Putamen (tissue), 1 donor: ENCODE data around the gene CD300LG.
A peak's percentile ranks its signal among the peaks of the same experiment; 100 is the strongest.
"Not testable (repeated sequence)": the region's sequence is repeated elsewhere in the genome, so short reads cannot be mapped to it uniquely, and the experiment has no call there.

ENCODE experiments used
- DNase-seq: peaks from one replicate; pipeline ENCODE4 v3.0.0-alpha.2; 2016; ENCODE audit warnings: low spot score

Gene CD300LG

DNA sequence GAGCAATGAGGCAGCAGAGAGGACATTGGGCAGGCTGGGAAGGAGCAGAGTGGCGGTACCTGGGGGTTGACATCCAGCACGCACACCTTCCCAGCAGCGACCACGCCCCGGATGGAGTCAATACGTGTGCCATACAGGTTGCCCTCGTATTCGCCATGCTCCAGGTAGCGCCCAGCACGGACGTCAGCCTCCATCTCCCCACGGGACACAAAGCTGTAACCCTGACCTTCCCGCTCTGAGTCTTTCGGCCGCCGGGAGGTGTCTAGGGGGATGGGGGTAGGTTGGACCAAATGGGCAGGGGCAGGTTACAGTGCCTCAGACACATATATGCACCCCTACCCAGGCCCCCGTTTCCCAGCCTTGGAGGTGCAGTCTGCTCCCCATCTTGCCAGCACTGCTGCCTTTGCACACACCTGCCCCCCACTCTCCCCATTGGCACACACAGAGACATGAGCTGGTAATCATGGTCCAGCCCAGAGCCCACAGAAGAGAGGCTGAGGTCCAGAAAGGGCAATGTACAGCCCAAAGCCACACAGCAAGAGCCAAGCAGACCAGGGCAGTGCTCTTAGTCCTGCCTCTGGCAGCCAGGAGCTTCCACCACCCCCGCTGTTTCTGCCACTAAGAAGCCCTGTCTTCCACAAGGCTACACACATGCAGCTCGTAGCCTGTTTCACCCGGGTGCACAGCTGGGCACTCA lies 32.9 kb downstream of the CD300LG start:
- DNase-seq = no peak

DNA sequence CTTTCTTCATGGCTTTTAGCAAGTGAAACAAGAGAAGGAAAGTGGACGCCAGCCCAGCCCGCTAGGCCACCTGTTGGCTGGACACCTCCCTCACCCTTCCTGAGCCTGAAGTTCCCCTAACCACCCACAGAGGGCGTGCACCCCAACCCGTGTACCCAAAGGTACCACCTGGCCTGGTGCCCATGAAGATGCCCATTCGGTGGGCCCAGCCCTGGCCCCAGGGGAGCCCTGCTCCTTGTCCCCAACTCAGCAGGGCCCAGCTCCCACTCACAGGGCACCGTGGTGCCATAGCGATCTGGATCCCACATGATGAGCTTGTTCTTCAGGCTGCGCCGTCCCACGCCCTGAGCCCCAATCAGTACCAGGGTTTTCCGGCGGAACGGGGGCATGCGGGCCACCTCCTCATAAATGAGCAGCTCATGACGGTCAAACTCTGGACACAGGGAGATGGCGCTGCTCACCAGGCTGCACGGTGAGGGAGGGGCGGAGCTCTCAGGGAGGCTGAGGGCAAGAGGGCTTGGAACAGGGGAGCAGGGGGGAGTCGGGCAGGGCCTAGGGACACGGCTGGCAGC lies 33.5 kb downstream of the CD300LG start:
- no peak for DNase-seq

DNA sequence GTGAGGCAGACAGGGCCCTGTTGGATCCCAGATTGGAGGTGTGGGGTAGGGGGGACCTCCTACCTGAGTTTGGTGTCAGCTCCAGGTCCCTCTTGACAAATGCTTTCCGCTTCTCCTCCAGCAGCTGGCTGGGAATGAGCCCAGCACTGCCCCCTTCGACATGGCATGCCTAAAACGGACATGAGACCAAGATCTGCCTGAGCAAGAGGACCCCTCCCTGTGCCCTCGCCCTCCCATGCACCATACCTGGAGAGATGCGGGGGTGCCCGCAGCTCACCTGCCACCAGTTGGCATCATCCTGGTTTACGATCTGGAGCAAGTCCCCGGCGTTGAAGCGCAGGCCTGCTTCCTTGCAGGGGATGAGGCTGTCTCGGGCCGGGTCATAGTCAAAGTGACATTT lies 34.2 kb downstream of the CD300LG start:
- DNase-seq = no peak

DNA sequence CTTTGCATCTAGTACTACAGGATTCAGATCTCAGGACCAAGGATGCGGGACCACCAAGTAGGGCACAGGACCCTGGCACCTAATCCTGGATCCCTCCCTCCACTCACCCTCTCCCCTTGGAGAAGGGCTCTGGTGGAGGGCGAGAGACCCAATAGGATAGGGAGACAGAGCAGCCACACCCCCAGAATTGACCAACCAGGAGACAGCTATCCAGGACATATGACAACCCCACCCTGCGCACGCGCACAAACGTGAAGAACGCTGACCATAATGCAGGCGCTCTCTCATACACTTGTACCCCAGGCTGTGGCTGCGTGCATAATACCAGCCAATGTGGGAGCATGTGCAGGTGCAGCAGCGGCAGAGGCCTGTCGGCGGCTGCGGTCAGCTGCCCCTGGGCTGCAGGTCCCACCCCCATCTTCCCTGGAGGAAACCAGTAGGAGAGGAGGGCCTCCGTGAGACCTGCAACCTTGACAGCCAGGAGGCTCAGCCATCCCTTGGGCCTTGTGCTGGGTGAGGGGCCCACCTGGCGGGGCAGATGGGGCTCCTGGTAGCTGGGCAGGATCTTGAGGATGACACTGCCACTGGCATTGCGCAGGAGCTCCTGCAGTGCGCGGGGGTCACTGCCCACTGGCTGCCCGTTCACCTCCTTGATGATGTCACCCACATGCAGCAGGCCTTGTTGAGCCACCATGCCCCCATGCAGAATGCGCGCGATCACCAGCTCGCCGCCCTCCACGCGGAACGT lies 35.0 kb downstream of the CD300LG start:
- DNase-seq = no peak

DNA sequence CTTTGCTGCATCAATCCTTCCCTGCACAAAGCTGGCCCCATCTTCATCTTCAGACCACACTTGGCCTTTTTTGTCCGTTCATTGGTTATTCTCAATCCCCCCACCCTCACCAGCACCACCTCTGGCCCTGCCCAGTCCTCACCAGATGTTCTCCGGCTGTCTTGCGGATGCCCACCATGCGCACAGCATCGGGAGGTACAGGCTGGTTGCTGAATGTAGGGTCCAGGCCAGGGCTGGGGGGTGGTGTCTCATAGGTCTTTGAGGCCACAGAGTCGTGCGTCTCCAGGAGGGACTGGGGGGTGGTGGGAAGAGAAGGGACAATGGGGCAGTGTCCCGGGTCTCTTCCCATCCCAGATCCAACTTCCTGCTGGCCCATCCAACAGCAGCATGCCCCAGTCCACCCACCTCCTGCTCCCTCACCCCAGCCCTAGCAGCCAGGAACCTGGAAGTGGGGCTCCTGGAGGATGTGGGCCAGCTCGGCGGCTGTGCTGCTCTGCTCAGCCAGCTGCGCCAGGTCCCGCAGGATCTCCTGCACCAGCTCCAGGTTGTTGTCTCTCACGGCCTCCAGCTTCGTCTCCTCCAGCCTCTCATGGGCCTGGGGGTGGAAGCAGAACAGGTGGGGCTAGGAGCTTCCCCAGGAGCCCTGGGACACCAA lies 35.9 kb downstream of the CD300LG start:
- DNase-seq = no peak

DNA sequence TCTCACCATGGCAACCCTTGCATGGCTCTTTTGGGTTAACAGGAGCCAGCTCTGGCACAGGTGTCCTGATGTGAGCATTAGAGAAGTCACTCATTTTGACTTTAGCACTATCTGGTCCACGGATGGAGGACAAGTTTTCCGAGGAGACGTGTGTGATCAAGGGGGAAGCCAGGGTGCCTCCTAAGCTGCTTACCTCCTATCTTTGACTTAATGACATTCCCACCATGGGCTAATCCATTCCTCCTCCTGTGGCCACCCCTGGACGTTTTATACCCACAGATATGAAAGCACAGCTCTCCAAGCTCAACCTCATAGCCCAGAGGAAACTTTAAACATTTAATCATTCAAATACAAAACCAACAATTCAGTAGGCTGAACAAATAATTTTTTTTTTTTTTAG lies 41.6 kb downstream of the CD300LG start:
- DNase-seq = no peak

DNA sequence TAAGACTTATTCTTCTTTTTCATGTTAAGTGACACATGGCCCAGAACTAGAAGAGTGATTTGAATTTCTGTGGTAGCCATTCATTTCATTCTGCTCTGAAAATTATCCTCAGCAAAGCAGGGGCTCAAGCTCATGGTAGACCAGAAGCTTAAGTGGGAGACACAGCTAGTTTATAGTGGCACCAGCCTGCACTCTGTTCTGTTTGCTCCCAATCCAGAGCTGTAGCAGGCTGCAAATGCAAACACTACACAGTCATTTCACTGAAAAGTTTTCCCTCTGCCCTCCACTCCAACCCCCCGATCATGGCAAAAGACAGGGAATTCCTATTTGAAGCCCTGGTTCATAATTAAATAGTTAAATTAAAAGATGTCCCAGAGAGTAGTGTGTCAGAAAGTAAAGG lies 43.3 kb downstream of the CD300LG start:
- no peak for DNase-seq

DNA sequence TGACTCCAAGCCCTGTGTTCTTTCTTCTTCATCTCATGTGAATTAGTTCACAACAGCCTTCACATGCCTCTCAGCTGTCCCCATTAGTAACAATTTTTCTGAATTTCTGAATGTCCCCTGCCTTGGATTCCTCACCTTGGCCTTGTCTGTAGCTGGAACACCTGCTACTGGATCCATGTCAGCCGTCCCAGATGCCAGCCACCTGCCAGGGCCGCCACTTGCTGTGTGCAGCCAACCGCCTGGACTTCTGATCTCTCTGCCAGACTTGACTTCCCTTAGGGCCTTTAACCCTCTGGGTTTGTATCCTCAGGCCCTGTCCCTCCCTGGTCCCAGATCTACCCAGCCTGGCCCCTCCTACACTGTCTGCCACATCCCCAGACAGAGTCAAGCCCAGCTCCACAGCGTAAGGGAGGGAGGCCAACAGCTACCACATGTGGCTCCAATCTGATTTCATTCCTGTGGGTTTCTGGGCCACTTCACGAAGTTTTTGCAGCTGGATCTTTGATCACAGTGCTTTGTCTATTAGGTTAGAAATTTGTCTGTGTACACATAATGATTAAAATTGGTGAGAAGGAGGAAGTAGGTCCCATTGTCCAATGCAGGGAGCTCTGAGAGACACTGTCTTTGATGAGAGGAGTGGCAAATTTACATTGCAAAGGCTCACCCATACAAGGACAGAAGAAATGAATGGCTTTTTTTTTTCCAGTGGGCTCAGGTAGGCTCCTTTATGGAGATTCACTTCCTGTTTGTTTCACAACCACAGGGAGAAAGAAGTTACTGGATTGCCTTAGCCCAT lies 45.1 kb downstream of the CD300LG start:
- DNase-seq = no peak

DNA sequence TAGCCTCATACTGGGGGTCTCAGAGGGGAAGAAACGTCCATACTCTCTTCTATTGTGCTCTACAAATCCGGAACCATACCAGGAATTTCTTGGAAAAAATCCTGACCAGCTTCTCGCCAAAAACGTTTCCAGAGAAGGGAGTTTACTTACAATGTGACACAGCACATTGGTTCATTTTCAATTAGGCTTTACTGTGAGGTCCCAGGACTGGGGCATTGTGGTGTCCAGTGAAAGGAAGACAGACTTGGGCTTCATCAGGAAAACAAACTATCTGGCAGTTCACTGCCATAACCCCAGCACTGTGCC lies 45.6 kb downstream of the CD300LG start:
- DNase-seq = no peak

DNA sequence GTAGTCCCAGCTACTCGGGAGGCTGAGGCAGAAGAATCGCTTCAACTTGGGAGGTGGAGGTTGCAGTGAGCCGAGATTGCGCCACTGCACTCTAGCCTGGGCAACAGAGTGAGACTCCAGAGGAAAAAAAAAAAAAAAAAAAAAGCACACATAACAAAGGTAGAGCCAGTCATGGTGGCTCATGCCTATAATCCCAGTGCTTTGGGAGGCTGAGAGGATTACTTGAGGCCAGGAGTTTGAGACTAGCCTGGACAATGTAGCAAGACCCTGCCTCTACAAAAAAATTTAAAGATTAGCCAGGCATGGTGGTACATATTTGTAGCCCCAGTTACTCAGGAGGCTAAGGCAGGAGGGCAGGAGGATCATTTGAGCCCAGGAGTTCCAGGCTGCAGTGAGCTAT lies 47.5 kb downstream of the CD300LG start:
- DNase-seq = not testable (repeated sequence)

DNA sequence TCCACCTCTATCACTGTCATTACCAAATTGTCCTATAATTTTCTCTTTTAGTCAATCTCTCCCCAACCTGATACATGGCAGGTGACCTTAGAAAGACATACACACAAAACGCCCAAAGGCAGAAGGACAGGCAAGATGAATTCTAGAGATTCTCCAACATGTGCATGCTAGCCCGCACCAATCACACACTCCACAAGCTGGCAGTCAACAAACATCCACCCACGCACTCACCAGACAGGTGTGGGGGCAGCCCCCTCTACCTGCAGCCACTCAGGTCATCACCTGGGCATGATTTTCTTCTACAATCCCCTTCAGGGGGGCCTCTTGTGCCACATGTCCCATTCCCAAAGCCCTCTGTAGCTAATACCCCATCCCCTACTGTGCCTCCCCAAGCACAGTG lies 50.9 kb downstream of the CD300LG start:
- no peak for DNase-seq

DNA sequence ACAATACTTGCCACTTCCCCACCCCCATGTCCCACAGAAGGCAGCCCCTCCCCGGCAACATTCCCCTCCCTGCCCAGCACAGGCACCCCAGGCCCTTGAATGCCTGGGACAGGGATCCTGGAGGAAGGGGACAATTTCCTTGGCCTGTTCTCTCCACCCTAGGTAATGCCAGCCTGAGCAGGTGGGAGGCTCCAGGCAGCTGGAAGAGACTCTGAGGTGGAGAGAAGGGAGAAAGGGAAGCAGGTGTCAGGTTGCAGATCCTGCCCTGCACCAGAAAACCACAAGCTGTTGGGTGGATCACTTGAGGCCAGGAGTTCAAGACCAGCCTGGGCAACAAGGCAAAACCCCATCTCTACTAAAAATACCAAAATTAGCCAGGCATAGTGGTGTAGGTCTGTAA lies 51.5 kb downstream of the CD300LG start:
- DNase-seq = no peak

DNA sequence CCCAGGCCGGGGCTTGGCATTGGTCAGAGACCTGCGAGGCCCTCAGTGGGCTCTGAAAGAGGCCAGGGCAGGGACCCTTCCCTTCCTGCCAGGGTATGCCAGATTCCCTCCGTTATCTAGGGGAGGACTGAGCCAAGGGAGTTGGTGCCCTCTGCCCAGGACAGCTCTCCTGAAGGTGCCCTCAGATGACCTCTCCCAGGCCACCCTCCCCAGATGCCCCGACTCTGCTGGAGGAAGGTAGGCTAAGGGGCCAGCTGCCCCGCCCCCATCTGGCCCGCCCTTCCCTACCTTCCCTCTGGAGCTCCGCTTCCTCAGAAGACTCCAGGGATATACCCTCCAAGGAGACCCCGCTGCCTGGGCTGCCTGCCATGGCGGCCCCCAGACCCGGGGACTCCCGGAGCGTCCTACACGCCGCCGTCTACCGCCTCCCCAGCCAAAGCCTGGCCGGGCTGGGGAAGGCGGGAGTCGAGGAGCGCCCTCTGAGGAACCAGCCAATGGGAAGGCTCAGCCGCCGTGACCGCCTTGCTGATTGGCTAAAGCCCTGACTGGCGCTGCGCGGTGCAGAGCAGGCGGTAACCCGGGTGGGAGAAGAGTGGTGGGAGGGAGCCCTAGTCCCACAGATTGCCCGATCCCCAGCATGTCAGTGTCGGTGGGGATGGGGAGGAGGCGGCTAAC lies 53.3 kb downstream of the CD300LG start:
- DNase-seq = peak; percentile 82

DNA sequence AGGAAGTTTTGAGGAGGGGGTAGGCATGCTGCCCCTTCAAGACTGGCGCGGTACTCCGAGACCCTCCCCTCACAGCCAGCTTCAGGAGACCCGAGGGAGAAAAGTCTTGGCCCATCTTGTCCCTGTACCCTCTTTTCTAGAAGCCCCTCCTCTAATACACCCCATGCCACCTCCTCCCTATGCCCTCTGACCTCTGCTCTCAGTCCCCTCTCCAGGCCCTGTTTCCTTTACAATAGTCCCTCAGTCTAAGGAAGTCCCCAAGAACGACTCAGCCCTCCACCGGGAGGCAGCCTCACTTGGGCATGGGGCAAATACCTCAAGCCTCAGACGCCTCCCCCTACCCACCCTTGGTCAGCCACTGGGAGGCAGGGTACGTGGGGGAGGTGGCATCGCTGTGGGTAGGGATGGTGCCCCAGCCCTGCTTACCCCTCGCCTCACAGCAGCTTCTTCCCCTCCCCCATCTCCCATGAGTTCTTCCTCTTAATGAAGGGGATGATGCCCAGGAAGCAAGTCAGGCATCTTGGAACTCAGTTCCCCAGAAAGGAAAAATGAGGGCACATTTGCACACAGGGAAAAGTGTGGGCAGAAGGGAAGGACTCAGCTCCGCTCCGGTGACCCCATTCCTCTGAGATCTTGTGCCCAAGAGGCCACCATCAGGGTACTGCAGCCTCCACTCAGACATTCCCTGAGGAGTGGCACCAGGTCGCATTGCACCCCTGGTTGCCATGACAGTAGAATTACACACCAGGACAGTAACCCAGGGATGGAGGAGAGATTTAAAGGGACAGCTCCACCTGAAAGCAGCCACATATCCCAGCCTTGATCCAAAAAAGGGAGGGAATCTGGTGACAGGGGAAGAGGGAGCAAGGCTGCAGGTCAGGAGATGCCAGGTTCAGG lies 54.1 kb downstream of the CD300LG start:
- no peak for DNase-seq

DNA sequence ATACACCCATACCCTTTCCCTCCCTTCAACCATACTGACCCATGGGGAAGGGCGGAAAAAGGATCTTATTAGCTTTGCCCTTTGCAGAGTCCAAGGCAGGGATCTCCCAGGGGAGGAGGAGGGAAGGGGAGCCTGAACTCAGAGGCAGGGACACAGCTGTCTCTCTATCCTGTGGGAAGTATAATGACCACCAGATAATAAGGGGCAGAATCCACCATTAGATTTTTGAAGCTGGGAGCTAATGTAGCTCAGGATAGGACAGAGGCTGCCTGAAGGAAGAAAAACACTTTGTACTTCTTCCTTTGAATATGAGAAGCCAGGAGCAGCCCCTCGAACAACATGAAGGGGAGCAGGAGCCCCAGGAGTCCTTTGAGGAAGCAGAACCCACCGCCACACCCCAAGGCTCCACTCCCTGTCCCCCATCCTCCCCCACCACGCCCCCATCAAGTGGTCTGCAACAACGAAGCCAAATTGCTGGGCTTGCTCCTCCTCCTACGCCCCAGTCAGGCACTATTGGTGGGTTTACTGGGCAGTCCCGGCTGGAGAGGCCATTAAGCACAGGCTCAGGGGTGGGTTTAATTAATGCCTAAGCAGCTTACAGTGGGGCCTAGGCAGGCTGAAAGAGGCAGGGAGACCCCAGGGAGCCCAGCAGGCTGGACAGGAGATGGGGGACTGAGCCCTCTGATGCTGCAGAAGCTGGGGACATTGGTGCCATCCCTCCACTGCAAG lies 55.0 kb downstream of the CD300LG start:
- no peak for DNase-seq

DNA sequence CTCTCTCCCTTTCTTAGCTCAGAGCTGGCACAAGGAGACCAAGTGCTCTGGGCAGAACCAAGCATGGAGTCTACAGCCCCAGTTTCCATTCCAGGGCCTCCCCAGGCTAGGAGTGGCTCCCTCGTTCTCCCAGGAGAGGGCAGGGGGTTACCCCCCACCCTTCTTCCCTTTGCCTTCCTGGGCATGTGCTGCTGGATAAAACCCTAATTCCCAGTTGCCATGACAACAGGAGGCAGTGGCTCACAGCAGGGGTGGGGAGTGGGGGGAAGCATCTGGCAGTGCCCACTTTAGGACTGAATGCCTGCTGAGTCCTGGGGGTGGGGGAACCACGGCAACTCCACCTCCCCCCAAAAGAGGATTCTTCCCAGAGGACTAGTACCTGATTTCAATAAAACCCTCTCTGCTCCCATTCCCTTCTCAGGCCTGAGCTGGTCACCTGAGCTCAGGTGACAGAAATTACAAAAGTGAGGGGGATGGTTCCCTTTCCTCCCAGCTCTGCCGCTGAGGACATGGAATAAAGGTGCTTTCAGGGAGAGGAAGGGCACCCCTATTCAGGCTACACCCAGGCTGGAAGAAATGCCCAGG lies 58.5 kb downstream of the CD300LG start:
- no peak for DNase-seq

DNA sequence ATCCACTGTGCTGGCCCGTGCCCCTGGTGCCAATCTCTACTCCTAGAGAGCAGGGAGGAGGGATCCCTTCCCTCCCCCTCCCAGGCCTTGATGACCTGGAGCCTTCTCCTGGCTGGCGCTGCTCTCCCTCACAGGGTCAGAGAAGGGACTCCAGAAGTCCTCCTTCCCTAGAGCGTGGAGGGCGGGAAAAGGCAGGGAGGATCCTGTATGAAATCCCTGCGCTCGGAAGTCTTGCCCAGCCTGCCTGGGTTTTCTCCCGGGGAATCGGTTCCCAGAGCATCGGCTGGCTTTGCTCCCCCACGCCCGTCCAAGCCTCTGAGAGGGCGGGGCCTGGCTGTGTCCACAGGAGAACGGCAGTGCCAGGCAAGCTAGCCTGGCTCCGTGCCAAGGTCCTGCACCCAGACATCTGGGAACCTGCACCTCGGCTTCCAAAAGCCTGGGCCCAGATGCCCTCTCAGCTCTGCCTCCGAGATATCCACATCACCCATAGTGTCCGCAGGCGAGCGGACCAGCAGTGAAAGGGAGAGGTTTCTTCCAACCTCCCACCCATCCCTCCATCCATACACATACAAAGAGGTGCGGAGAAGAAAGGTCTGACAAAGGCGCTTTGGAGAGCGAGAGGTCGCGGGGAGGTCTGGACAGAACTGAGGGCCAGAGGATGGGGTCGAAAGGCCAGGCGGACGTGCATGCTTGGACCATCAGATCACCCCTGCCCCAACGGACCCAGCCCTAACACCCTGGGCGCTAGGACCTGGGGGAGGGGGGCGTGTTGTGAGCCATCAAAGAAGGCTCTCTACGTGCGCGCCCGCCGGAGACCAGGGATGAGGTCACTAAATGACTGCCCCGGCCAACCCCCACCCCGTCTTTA lies 59.2 kb downstream of the CD300LG start:
- DNase-seq = peak; percentile 85

DNA sequence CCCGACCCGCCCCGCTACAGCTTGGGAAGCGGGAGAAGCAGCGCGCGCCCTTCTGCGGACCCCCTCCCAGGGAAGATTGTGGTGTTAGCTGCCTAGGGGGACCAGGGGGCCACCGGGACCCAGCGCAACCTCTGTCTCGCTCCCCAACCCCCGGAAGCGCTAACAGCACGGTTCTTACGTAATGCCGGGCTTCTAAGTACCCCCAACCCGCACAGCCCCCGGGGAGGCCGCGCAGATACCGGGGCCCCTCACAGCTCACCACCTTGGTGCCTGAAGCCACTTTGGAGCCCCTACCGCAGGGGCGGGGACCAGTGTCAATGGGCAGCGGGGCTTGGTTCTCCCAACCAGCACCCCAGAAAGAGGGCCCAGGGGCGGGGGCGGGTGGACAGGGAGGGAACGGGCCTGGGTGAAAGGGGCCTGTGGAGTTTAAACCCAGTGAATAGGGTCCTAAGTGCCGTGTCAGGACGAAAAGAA lies 60.0 kb downstream of the CD300LG start:
- peak; percentile 43 for DNase-seq
